Hindlimb muscle (tissue), 1 donor: ENCODE results near the gene RPN1. TPM values are rescaled to one million over a fixed set of nuclear protein-coding genes. Genes with fewer than 3 reads are reported as not detected.
"Not testable (repeated sequence)": the region's sequence is repeated elsewhere in the genome, so short reads cannot be mapped to it uniquely, and the experiment has no call there.

ENCODE experiments used
- DNase-seq: peaks from one replicate; pipeline ENCODE4 v3.0.0-alpha.2; 2013
- polyA plus RNA-seq: library from polyadenylated mRNA; unstranded; fragments of 120-200 nt; gene quantifications from one replicate; pipeline ENCODE4 v1.2.1, GENCODE V29; 2013; ENCODE audit not compliant: insufficient read length

Gene RPN1
- polyA plus RNA-seq, 1 donor, result 89.1 TPM

DNA sequence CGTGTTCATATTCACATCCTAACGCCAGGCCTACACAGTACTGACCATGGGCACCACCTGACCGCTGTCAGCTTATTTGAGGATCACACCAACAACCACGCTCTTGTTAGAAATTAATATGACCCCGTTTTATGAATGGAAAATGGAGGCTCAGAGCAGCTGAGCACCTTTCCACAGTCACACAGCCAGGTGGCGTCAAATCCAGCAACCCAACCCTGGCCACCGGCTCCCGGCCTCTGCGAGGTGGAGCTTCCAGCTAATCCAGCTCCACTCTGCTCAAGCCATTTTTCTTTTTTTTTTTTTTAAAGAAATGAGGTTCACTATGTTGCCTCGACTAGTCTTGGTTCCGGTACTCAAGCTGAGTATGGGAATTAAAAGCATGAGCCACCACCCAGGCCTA lies 41.3 kb downstream of the RPN1 start:
- no peak for DNase-seq

GRCh38 chr3:128607710-128608048 lies 42.9 kb downstream of the RPN1 start:
- no peak for DNase-seq

GRCh38 chr3:128606094-128606493 lies 44.5 kb downstream of the RPN1 start:
- no peak for DNase-seq

- DNase-seq, result no peak
These were observed 45.2 kb downstream of the RPN1 start for GRCh38 chr3:128605091-128606046.

DNA sequence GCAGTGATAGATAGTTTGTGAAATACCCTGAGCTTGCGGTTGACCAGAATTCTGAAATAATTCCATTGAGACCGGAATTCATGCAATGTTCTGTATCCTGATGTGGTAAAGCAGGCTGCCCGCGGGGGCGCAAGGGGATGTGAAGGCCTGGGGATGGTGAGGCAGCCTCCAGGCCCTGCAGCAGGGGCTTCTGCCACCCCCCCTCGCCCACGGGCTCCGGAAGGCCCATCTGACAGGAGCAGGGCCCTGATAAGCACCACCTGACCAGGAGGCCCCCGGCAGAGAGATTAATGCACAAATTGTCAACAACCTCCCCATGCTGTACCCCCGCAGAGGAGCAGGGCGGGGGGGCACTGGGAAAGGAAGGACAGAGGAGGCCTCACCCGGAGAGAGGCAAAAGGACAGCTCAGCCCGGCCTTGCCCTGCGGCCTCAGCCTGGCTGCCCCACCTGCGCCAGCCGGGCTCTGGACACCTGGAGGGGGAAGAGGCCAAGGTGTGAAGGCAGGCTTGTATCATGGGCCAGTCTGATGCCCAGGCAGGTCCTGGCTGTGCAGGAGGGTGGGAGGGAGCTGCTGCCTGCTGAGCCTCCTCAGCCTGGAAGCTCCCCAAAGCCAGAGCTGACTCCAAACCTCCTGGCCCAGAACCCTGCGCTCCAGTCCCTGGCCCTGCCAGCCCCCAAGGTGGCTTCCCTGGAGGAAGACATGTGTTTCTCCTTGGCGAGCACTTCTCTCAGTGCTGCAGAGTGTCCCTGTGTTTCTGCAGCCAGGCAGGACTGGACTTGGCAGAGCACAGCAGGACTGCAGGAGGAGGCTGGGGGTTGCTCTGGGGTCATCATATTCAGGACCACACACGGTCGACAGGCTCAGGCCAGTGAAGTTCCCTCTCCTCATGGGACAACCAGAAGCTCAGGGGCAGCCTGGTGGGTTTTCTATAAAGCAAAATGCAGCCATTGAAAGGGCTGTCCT lies 46.5 kb downstream of the RPN1 start:
- no peak for DNase-seq

GRCh38 chr3:128603313-128603712 lies 47.3 kb downstream of the RPN1 start:
- DNase-seq, result no peak

GRCh38 chr3:128598884-128599664 lies 51.5 kb downstream of the RPN1 start:
- DNase-seq, result no peak

GRCh38 chr3:128597900-128598299 lies 52.7 kb downstream of the RPN1 start:
- DNase-seq, result no peak

- DNase-seq, result no peak
These were observed 57.8 kb downstream of the RPN1 start for GRCh38 chr3:128592864-128593263.

- DNase-seq, result no peak
These were observed 58.7 kb downstream of the RPN1 start for GRCh38 chr3:128591738-128592426.

DNA sequence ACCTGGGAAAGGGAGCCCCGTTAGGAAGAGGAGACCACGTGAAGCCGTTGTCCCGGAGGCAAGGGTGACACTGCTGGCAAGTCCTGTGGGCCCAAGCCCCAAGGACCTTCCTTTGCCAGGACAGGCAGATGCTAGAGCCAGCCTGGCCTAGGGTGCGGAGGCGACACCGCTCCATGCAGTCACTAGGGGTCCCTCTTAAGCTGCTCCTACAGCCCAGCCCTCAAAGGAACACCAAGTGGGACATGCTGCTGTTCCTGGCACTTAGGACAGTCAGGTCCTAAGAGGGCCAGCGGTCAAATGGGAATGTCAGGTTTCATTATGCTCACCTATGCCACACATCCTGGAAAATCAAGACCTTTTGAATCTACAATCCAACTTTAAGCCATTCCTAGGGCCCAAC lies 59.7 kb downstream of the RPN1 start:
- no peak for DNase-seq

DNA sequence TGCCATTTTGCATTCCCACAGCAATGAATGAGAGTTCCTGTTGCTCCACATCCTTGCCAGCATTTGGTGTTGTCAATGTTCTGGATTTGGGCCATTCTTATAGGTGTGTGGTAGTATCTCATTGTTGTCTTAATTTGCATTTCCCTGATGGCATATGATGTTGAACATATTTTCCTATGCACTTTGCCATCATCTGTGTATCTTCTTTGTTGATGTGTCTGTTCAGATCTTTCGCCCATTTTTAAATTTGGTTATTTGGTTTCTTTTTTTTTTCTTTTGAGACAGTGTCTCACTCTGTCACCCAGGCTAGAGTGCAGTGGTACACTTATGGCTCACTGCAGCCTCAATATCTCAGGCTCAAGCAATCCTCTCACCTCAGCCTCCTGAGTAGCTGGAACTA lies 60.6 kb downstream of the RPN1 start:
- DNase-seq, result not testable (repeated sequence)

DNA sequence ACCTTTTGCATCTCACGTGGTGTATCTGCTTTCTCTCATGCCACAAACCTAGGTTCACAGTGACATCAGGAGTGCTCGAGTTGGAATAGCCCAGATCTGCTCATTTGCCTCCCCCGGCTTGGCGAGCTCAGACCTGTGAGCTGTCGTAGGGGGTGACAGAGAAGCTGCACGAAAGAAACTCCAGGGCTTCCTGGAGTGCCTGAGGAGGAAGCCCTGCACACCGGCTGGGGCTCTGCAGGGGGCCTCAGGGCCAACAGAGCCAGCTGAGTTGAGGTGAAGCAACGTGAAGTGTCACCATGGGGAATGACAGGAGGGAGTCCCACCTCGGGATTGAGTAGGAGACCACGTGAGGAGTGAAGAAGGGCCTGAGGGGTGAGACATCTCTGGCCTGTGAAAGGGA lies 62.5 kb downstream of the RPN1 start:
- DNase-seq, result no peak

- no peak for DNase-seq
These were observed 63.2 kb downstream of the RPN1 start for GRCh38 chr3:128587391-128587790.

- DNase-seq, result not testable (repeated sequence)
These were observed 63.7 kb downstream of the RPN1 start for GRCh38 chr3:128586932-128587331.

GRCh38 chr3:128586391-128586790 lies 64.2 kb downstream of the RPN1 start:
- DNase-seq, result not testable (repeated sequence)

GRCh38 chr3:128585974-128586373 lies 64.6 kb downstream of the RPN1 start:
- DNase-seq, result no peak

DNA sequence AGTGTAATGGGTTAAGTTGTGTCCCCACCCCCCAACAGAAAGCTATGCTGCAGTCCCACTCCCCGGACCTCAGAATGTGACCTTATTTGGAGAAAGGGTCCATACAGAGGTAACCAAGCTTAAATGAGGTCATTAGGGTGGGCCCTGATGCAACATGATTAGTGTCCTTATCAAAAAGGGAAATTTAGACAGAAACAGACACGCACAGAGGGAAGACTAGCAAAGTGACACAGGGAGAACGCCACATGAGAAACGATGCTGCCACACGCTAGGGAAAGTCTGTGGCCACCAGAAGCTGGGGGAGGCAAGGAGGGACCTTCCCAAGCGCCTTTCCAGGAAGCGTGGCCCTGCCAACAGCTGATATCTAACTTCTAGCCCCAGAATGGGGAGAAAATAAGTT lies 65.4 kb downstream of the RPN1 start:
- no peak for DNase-seq

DNA sequence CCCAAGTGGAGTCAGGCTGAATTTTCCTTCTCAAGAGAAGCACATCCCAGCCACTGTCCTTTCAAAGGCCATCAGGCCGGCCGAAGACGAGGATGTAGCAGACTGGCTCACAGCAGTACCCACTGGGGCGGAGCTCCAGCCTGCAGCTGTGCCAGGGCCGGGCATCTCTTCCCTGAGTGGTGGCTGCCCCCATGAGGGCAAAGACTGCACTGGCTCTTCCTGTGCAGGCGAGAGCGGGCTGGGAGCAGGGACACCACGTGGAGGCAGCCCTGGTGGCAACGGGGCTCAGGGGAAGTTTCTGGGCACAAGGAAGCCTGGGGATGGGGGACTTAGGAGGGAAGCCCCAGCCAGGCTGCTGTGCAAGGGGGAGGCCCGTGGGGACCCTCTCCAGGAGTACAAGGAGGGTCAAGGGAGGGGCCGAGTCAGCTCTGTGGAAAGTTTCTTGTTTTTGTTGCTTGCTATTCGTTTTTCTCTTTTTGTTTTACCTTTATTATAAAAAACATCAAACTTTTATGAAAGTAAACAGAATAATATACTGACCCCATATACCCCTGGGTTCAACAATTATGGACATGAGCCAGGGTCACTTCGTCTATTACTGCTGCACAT lies 66.1 kb downstream of the RPN1 start:
- DNase-seq, result no peak

DNA sequence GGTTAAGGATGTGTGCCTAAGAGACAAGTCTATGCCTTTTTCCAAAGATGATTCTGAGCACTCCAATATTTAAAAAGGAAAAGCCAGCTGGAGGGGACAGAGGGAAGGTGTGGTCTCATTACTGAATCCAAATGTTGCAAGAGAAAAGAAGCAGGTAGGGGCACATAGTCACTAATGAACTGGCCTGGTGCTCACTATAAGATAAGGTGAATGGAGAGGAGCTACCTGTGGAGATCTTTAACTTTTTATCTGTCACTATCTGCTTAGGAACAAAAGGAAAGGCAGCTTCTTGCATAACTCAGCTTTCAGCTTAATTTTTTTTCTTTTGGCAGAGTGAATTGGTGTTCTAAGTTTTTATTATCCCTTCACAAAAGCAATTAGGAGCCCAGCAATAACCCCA lies 69.1 kb downstream of the RPN1 start:
- no peak for DNase-seq

DNA sequence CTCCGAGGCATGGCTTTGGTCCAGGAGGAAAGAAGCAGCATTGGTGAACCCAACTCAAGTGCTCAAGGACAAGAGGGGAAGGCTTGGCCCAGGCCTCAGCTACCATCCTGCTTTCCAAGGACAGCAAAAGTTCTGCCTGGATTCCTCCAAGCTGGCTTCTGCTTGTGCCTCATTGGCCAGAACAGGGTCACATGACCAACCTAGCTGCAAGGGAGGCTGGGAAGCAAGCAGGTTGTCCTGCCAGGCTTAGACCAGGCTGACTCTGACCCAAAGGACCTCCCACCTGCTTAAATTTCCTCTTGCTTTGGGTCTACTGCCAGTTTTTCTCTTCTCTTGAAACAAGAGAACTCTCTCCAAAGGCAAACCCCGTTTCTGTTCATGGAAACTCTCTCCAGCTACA lies 70.7 kb downstream of the RPN1 start:
- no peak for DNase-seq

DNA sequence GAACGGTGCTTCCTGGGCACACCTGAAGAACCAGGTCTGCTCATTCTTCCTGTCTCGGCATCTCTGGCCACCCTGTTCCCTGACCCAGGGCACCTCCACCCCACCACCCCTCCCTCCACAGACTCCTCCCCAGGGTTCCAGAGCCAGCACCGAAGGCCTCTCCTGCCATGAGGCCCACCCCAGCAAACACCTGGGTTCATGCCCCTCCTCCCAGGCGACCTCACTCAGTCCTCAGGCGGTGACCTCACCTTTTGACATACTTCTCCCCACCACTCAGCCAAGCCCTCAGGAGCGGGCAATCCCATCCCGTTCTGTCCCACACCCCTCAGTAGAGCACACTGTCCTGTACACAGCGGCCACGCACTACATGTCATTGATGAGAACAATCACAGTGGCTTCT lies 72.3 kb downstream of the RPN1 start:
- DNase-seq, result no peak
